HG02884 (cell line): ENCODE measurements around the gene GXYLT2.
"Not testable (repeated sequence)": the region's sequence is repeated elsewhere in the genome, so short reads cannot be mapped to it uniquely, and the experiment has no call there.

Experiments used
- ATAC-seq: cut with Tn5 transposase; IDR thresholded peaks from one replicate; pipeline ENCODE4 v1.9.1; 2021; ENCODE audit warnings: mild to moderate bottlenecking, moderate library complexity; ENCODE audit not compliant: unreplicated experiment

GXYLT2 gene

GRCh38 chr3:72972706-72973030 lies 84.8 kb downstream of the GXYLT2 start:
- ATAC-seq: no peak

- no peak for ATAC-seq
Measured at GRCh38 chr3:72973031-72973723, 85.3 kb downstream of the GXYLT2 start.

GRCh38 chr3:72973786-72974185 lies 85.9 kb downstream of the GXYLT2 start:
- no peak for ATAC-seq

- ATAC-seq: no peak
Measured at GRCh38 chr3:72974956-72975355, 87.1 kb downstream of the GXYLT2 start.

- no peak for ATAC-seq
Measured at GRCh38 chr3:72976281-72976741, 88.5 kb downstream of the GXYLT2 start.

- peak; percentile 60 for ATAC-seq
Measured at GRCh38 chr3:72977060-72977808, 89.4 kb downstream of the GXYLT2 start.

GRCh38 chr3:72982609-72983366 lies 94.9 kb downstream of the GXYLT2 start:
- no peak for ATAC-seq

GRCh38 chr3:72985576-72985975 lies 97.7 kb downstream of the GXYLT2 start:
- no peak for ATAC-seq

GRCh38 chr3:72990701-72991395 lies 103.0 kb downstream of the GXYLT2 start:
- ATAC-seq: no peak

- ATAC-seq: no peak
Measured at GRCh38 chr3:72991522-72991921, 103.7 kb downstream of the GXYLT2 start.

GRCh38 chr3:72993391-72993790 lies 105.5 kb downstream of the GXYLT2 start:
- no peak for ATAC-seq

- ATAC-seq: no peak
Measured at GRCh38 chr3:72995337-72995736, 107.5 kb downstream of the GXYLT2 start.

GRCh38 chr3:72996121-72996472 lies 108.3 kb downstream of the GXYLT2 start:
- ATAC-seq: no peak

- peak; percentile 81 for ATAC-seq
Measured at GRCh38 chr3:72996473-72997333, 108.9 kb downstream of the GXYLT2 start, which contains the start of gene PPP4R2. Gene PPP4R2, plus strand, starts transcription at chr3:72996811. Its CDS starts 227 bp downstream, at chr3:72997038.

GRCh38 chr3:72997421-72997961 lies 109.6 kb downstream of the GXYLT2 start:
- ATAC-seq: peak; percentile 1

- no peak for ATAC-seq
Measured at GRCh38 chr3:72998466-72998865, 110.6 kb downstream of the GXYLT2 start.

GRCh38 chr3:72999951-73000350 lies 112.1 kb downstream of the GXYLT2 start:
- ATAC-seq: no peak

GRCh38 chr3:73003050-73003449 lies 115.2 kb downstream of the GXYLT2 start:
- ATAC-seq: not testable (repeated sequence)

GRCh38 chr3:73004316-73004715 lies 116.5 kb downstream of the GXYLT2 start:
- ATAC-seq: no peak
